Activated T-cell treated with anti-CD3 and anti-CD28 coated beads for 4 hours (primary cell): ENCODE data around the gene COL28A1.

Source experiments
- DNase-seq: peaks from one replicate; pipeline ENCODE4 v3.0.0-alpha.2; 2020

Gene COL28A1

GRCh38 chr7:7323921-7324320 is 211.8 kb downstream of the COL28A1 start:
- DNase-seq: no peak

- DNase-seq: no peak
These were observed 212.3 kb downstream of the COL28A1 start for GRCh38 chr7:7323352-7323751.

GRCh38 chr7:7321681-7322080 is 214.0 kb downstream of the COL28A1 start:
- no peak for DNase-seq

- no peak for DNase-seq
These were observed 217.1 kb downstream of the COL28A1 start for GRCh38 chr7:7318601-7319000.

GRCh38 chr7:7317850-7318249 is 217.8 kb downstream of the COL28A1 start:
- DNase-seq: no peak

GRCh38 chr7:7315851-7316250 is 219.8 kb downstream of the COL28A1 start:
- no peak for DNase-seq

GRCh38 chr7:7312323-7312722 is 223.3 kb downstream of the COL28A1 start:
- DNase-seq: no peak

- DNase-seq: no peak
These were observed 224.7 kb downstream of the COL28A1 start for GRCh38 chr7:7311001-7311400.

GRCh38 chr7:7309203-7309602 is 226.5 kb downstream of the COL28A1 start:
- DNase-seq: no peak
